Caco-2 (cell line): ENCODE data around the gene KCND3. TPM values are rescaled to one million over a fixed set of nuclear protein-coding genes. Genes with fewer than 3 reads are reported as not detected.

Experiments
- BruUV-seq: library from RNA; stranded (reverse); fragments of 400-500 nt; replicated peaks from 2 replicates; lab custom pipeline; 2021; lab: Mats Ljungman, UMichigan
- CTCF ChIA-PET: fragments of 300-600 bp; sonication (Branson Sonifier 250); formaldehyde crosslinking; loops from one replicate; lab custom pipeline; 2022; ENCODE audit warnings: antibody characterized with exemption; lab: Charles Lee
- POLR2A ChIA-PET: fragments of 300-600 bp; sonication (Branson Sonifier 250); formaldehyde crosslinking; loops from one replicate; lab custom pipeline; 2022; ENCODE audit warnings: antibody characterized with exemption; lab: Charles Lee
- DNase-seq, 2 experiments: peaks; one replicate each; pipeline versions ENCODE4 v3.0.0 to v3.0.0-alpha.2; 2020 to 2022
- H3K27me3 ChIP-seq: replicated peaks from 2 replicates; pipeline ENCODE4 v1.6.0; 2011; ENCODE audit warnings: low read length; ENCODE audit not compliant: control insufficient read depth, insufficient read depth
- H3K36me3 ChIP-seq: 2 replicates; pipeline ENCODE4 v1.5.1; 2011; ENCODE audit warnings: low read length; ENCODE audit not compliant: control insufficient read depth, insufficient read depth
- H3K4me1 ChIP-seq: fragments of 250-450 bp; sonication (Bioruptor Pico); 2 replicates; pipeline ENCODE4 v1.5.1; 2020; ENCODE audit warnings: mild to moderate bottlenecking
- H3K4me3 ChIP-seq: 2 replicates; pipeline ENCODE4 v1.5.1; 2011; ENCODE audit warnings: low read depth, mild to moderate bottlenecking, control low read depth, low read length
- H3K9me3 ChIP-seq: fragments of 250-450 bp; sonication (Bioruptor Pico); 2 replicates; pipeline ENCODE4 v1.5.1; 2020; ENCODE audit warnings: mild to moderate bottlenecking, moderate library complexity
- H3K27ac Mint-ChIP-seq: one replicate; pipeline ENCODE4 v1.8.0; 2022; ENCODE audit warnings: mixed read lengths; ENCODE audit not compliant: unreplicated experiment
- H3K27me3 Mint-ChIP-seq: one replicate; pipeline ENCODE4 v1.8.0; 2022; ENCODE audit warnings: mixed read lengths; ENCODE audit not compliant: insufficient read depth, unreplicated experiment
- H3K36me3 Mint-ChIP-seq: one replicate; pipeline ENCODE4 v1.8.0; 2022; ENCODE audit warnings: mild to moderate bottlenecking, mixed read lengths; ENCODE audit not compliant: insufficient read depth, unreplicated experiment
- H3K4me1 Mint-ChIP-seq: one replicate; pipeline ENCODE4 v1.8.0; 2022; ENCODE audit warnings: low read depth, mixed read lengths; ENCODE audit not compliant: unreplicated experiment
- H3K4me3 Mint-ChIP-seq: one replicate; pipeline ENCODE4 v1.8.0; 2022; ENCODE audit warnings: mild to moderate bottlenecking, moderate library complexity, mixed read lengths; ENCODE audit not compliant: unreplicated experiment
- H3K9me3 Mint-ChIP-seq: one replicate; pipeline ENCODE4 v1.8.0; 2022; ENCODE audit warnings: mixed read lengths; ENCODE audit not compliant: unreplicated experiment
- intact Hi-C: fragments of 100-400 bp; cut with micrococcal nuclease; formaldehyde crosslinking; loops from one replicate; pipeline ENCODE4 v1.10.0; 2022; ENCODE audit not compliant: unreplicated experiment
- total RNA-seq: library from RNA; stranded (reverse); gene quantifications from 2 replicates; pipeline ENCODE4 v1.2.3, GENCODE V29; 2022
- TF ChIP-seq, protein P1 (sequence below), 2 experiments: fragments of 200-600 bp in 1 of 2; IDR thresholded peaks; 1 replicate in 1 of 2; 2 replicates in 1 of 2; pipeline versions ENCODE4 v1.5.1 to v1.8.0; 2011 to 2022; ENCODE audit warnings: antibody characterized with exemption in 1 of 2, control low read depth in 1 of 2, inconsistent platforms in 1 of 2, low read depth in 1 of 2, low read length in 1 of 2, mild to moderate bottlenecking in 1 of 2, moderate library complexity in 1 of 2; ENCODE audit not compliant: insufficient read depth in 1 of 2, severe bottlenecking in 1 of 2, unreplicated experiment in 1 of 2

The KCND3 gene
- total RNA-seq, 1 experiment from 2014 or later: 5.1 TPM

DNA sequence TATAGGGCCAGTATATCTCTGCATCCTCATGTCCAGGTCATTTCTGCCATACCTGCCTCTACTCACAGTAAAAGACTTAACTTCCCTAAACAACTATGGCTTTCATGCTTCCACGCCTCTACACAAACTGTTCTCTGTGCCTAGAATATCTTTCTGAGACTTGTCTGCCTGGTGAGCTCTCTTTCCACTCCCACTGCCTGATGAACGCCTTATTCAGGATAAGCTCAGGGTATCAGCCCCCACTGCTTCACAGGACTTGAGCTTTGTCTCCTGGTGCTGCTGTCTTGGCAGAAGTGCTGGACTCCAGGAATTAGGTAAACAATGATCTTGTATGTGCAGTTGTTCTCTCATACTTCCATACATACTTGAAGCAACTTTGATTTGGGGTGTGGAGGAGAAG, 238.6 kb downstream of the KCND3 start:
- Mint-ChIP-seq H3K27me3 (no peaks in the 10 kb centered on the region), H3K27ac (no peak overlapping the region), H3K4me3 (no peak overlapping the region), H3K9me3 (no peaks in the 10 kb centered on the region), H3K4me1 (peaks cover 6% of the 10 kb centered on the region), H3K36me3 (peaks cover 9% of the 10 kb centered on the region)
- ChIA-PET POLR2A (no interaction called here), CTCF (interaction anchor here (0.9 to 1.3 kb wide), 2 partner anchors 11 to 269 kb away, joined by 3 read pairs; partner anchors contain the start of gene INKA2)
- intact Hi-C loops: no loop called here
- H3K27me3 ChIP-seq: no peaks in the 10 kb centered on the region
- TF ChIP-seq, protein P1, sequence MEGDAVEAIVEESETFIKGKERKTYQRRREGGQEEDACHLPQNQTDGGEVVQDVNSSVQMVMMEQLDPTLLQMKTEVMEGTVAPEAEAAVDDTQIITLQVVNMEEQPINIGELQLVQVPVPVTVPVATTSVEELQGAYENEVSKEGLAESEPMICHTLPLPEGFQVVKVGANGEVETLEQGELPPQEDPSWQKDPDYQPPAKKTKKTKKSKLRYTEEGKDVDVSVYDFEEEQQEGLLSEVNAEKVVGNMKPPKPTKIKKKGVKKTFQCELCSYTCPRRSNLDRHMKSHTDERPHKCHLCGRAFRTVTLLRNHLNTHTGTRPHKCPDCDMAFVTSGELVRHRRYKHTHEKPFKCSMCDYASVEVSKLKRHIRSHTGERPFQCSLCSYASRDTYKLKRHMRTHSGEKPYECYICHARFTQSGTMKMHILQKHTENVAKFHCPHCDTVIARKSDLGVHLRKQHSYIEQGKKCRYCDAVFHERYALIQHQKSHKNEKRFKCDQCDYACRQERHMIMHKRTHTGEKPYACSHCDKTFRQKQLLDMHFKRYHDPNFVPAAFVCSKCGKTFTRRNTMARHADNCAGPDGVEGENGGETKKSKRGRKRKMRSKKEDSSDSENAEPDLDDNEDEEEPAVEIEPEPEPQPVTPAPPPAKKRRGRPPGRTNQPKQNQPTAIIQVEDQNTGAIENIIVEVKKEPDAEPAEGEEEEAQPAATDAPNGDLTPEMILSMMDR (IDR thresholded peaks at IDR 0.05; ENCODE audit: insufficient read depth in 1 of 2, low read depth in 1 of 2, low read length in 1 of 2, severe bottlenecking in 1 of 2, unreplicated experiment in 1 of 2): no peak
- no peak for DNase-seq
- no peaks in the 10 kb centered on the region for H3K9me3 ChIP-seq
- no peaks in the 10 kb centered on the region for H3K36me3 ChIP-seq
- peaks cover 5% of the 10 kb centered on the region; the same call in 1 of the 2 replicates for H3K4me1 ChIP-seq
- H3K4me3 ChIP-seq: no peak overlapping the region
- no TSS peak for BruUV-seq

DNA sequence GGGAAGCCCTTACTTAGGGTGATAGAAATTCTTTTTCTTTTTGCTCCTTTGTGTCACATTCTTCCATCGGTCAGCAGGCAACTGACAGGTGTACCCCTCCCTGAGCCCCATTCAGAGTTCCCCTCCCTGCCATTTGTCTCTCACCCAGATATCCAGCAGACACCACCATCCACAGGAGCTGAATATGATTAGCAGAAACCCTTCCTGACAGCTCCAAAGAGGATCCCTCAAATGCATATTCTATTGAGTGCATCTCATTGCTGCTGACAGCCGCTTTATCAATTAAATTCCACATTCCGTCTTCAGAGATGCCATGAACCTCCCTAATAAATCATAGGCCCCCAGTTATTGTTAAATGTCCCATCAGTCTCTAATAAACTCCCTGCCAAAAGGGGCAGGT, 239.8 kb downstream of the KCND3 start:
- Histone ChIP-seq H3K36me3 (no peaks in the 10 kb centered on the region), H3K27me3 (no peaks in the 10 kb centered on the region), H3K4me3 (no peak overlapping the region), H3K4me1 (peaks cover 2% of the 10 kb centered on the region; the same call in 1 of the 2 replicates), H3K9me3 (no peaks in the 10 kb centered on the region)
- Mint-ChIP-seq H3K36me3 (no peaks in the 10 kb centered on the region), H3K27me3 (no peaks in the 10 kb centered on the region), H3K9me3 (no peaks in the 10 kb centered on the region), H3K4me1 (peaks cover 3% of the 10 kb centered on the region), H3K4me3 (no peak overlapping the region), H3K27ac (no peak overlapping the region)
- no peak for DNase-seq
- BruUV-seq: no TSS peak
- TF ChIP-seq, protein P1 (IDR thresholded peaks at IDR 0.05; ENCODE audit: insufficient read depth in 1 of 2, low read depth in 1 of 2, low read length in 1 of 2, severe bottlenecking in 1 of 2, unreplicated experiment in 1 of 2): no peak
- intact Hi-C loops: no loop called here
- ChIA-PET CTCF (interaction anchor here (1.0 kb wide), 1 partner anchor 268 kb away, joined by 3 read pairs; no protein-coding TSS in a partner anchor), POLR2A (no interaction called here)

DNA sequence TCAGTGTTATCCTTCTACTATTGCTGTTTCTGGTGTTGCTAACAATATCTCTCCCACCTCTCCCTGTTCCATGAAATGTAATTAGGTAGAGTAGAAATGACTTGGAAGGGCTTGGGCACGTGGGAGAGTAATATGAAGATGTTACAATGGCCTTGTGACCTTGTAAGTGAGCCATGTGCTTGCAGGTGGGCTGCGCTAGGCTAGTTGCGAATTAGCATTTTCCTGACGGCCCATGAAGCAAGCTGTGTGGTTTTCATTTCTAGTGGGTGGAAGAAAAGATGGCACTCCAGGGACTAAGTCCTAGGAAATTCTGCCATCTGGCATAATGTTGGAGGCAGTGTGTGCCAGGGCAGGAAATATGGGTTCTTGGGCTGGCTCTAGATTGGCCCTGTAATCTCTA, 241.5 kb downstream of the KCND3 start:
- no peaks in the 10 kb centered on the region for H3K4me1 ChIP-seq
- intact Hi-C loops: loop anchor here (1.0 kb wide), 2 partner anchors 33 to 267 kb away; no protein-coding TSS in a partner anchor
- H3K27me3 ChIP-seq: no peaks in the 10 kb centered on the region
- no peak for DNase-seq
- no TSS peak for BruUV-seq
- Mint-ChIP-seq H3K27me3 (no peaks in the 10 kb centered on the region), H3K9me3 (no peaks in the 10 kb centered on the region), H3K4me1 (no peaks in the 10 kb centered on the region), H3K27ac (no peak overlapping the region), H3K36me3 (no peaks in the 10 kb centered on the region), H3K4me3 (no peak overlapping the region)
- no peak overlapping the region for H3K4me3 ChIP-seq
- POLR2A ChIA-PET: no interaction called here
- CTCF ChIA-PET: interaction anchor here (1.1 to 1.9 kb wide), 4 partner anchors 9 to 266 kb away, joined by 4 to 30 read pairs (median 8); partner anchors contain the start of gene INKA2
- no peaks in the 10 kb centered on the region for H3K9me3 ChIP-seq
- TF ChIP-seq, protein P1 (IDR thresholded peaks at IDR 0.05; ENCODE audit: insufficient read depth in 1 of 2, low read depth in 1 of 2, low read length in 1 of 2, severe bottlenecking in 1 of 2, unreplicated experiment in 1 of 2): no peak
- no peaks in the 10 kb centered on the region for H3K36me3 ChIP-seq
